ENCODE measurements around the gene FTSJ3.
A peak's percentile ranks its signal among the peaks of the same experiment; 100 is the strongest.

Gene FTSJ3

DNA sequence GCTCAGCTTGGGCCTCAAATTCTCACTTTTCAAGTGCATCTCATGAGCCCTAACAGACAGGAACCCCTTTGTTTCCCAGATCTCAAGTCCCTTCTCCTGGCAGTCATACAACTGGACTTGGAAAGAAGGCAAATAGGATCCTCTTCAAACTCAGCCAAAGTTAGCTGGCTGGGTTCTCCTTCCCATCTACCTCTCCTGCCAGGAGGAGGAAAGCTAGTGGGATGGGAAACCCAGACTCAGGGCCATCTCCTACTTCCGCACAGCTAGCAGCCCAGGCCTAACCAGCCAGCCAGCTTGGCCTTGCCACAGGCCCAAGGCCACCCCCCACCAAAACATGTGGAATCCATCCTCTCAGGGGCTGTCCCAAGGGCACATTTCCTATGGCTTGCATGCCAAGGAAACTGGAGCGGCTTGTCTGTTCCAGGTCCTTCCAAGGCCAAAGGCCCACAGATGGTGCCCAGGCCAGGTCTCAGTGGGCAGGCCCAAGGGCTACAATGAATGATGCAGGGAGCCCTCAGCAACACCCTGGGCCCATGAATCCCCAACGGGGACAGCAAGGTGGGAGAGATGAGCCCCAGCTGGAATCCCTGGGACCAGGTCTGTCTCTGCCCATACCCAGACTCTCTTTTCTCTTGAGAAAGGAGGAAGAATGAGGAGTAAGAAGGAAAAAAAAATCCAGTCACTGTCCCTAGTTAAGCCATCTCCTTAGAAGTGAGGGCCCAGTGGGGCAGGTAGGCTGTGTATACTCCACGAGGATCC lies 13.3 kb upstream of the FTSJ3 start:
- peaks cover 36% of the 10 kb centered on the region for H3K4me1 Mint-ChIP-seq
- H3K36me3 Mint-ChIP-seq (ENCODE audit: insufficient read depth) = peaks cover 26% of the 10 kb centered on the region
- DNase-seq (ENCODE audit: low spot score in 2 of 2) (no peak), ATAC-seq (replicated peaks; ENCODE audit: extremely low read depth, poor library complexity, severe bottlenecking) (no peak)
- no peaks in the 10 kb centered on the region for H3K9me3 Mint-ChIP-seq
- peak overlapping the region; percentile 93 for H3K4me3 Mint-ChIP-seq
- H3K27me3 Mint-ChIP-seq = no peaks in the 10 kb centered on the region
- H3K27ac Mint-ChIP-seq (ENCODE audit: low read depth) = peak overlapping the region; percentile 93

GRCh38 chr17:63838631-63839171 lies 11.2 kb upstream of the FTSJ3 start:
- Mint-ChIP-seq H3K9me3 (no peaks in the 10 kb centered on the region), H3K27me3 (no peaks in the 10 kb centered on the region), H3K4me3 (no peak overlapping the region), H3K4me1 (peaks cover 46% of the 10 kb centered on the region), H3K36me3 (ENCODE audit: insufficient read depth) (peaks cover 40% of the 10 kb centered on the region), H3K27ac (ENCODE audit: low read depth) (peak overlapping the region; percentile 70)
- ATAC-seq (replicated peaks; ENCODE audit: extremely low read depth, poor library complexity, severe bottlenecking) = no peak
- DNase-seq (ENCODE audit: low spot score in 2 of 2) = no peak

DNA sequence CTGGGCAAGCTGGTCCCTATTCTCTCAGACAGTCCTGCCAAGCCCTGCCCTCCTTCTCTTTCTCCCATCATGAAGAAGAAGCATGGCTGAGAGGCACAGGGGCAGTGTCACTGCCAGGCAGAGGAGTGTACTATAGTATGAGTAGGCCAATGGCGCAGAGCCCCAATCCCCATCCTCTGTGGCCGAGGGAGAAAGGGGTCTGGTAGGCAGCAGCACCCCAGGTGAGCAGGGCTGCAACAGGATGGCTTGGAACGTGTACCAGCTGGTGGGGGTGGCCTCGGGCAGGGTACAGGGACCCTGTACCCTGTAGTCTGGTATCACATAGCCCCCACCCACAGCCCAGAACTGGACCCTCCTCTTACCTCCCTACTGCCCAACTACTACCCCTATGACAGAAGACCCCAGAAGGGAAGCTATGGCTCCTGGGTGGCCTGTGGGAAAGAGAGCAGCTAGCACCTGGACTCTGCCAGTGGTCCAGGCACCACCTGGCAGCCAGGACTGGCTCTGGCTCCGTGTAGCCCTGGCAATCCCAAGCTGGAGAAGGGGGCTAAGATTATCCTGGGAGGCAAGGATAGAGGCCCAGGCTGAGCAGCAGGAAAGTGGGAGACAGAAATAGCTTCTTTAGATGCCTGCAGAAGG lies 10.6 kb upstream of the FTSJ3 start:
- H3K4me3 Mint-ChIP-seq = no peak overlapping the region

DNA sequence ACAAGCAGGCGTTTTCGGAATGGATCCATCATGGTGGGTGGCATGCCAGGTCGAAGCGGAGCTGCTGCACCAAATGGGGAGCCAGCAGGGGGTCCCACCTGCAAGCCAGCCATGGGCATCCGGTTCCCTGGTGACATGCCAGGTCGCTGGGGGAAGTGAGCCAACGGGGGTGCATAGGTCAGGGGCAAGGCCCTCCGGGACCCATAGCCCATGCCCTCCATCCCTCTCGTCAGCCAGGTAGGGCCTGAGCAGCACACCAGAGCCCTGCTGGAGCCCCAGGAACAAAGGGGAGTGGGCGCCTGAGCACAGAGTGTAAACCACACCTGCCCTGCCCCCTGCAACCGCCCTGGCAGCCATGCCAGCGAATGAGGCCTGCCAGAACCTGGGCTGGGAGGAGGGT lies 10.0 kb upstream of the FTSJ3 start:
- Mint-ChIP-seq H3K27ac (ENCODE audit: low read depth) (peak overlapping the region; percentile 74), H3K4me3 (no peak overlapping the region), H3K4me1 (peaks cover 46% of the 10 kb centered on the region), H3K36me3 (ENCODE audit: insufficient read depth) (peaks cover 38% of the 10 kb centered on the region), H3K27me3 (no peaks in the 10 kb centered on the region), H3K9me3 (no peaks in the 10 kb centered on the region)
- ATAC-seq (replicated peaks; ENCODE audit: extremely low read depth, poor library complexity, severe bottlenecking) (no peak), DNase-seq (ENCODE audit: low spot score in 2 of 2) (no peak)

More for the DNA sequence above, 10.6 kb upstream of the FTSJ3 start:
- Mint-ChIP-seq H3K27me3 (no peaks in the 10 kb centered on the region), H3K9me3 (no peaks in the 10 kb centered on the region), H3K36me3 (ENCODE audit: insufficient read depth) (peaks cover 38% of the 10 kb centered on the region), H3K27ac (ENCODE audit: low read depth) (peak overlapping the region; percentile 70), H3K4me1 (peaks cover 46% of the 10 kb centered on the region)
- ATAC-seq (replicated peaks; ENCODE audit: extremely low read depth, poor library complexity, severe bottlenecking) = no peak
- no peak for DNase-seq (ENCODE audit: low spot score in 2 of 2)

- H3K36me3 Mint-ChIP-seq (ENCODE audit: insufficient read depth) = peaks cover 38% of the 10 kb centered on the region
Measured at GRCh38 chr17:63836811-63837210, 9.3 kb upstream of the FTSJ3 start.

GRCh38 chr17:63835167-63835720 lies 7.8 kb upstream of the FTSJ3 start:
- no peak for ATAC-seq (replicated peaks; ENCODE audit: extremely low read depth, poor library complexity, severe bottlenecking)
- no peaks in the 10 kb centered on the region for H3K27me3 Mint-ChIP-seq
- H3K4me3 Mint-ChIP-seq = no peak overlapping the region
- H3K36me3 Mint-ChIP-seq (ENCODE audit: insufficient read depth) = peaks cover 45% of the 10 kb centered on the region
- no peak for DNase-seq (ENCODE audit: low spot score in 2 of 2)
- no peaks in the 10 kb centered on the region for H3K9me3 Mint-ChIP-seq
- H3K4me1 Mint-ChIP-seq = peaks cover 47% of the 10 kb centered on the region
- H3K27ac Mint-ChIP-seq (ENCODE audit: low read depth) = peak overlapping the region; percentile 71

More at GRCh38 chr17:63836811-63837210, 9.3 kb upstream of the FTSJ3 start:
- Mint-ChIP-seq H3K27ac (ENCODE audit: low read depth) (peak overlapping the region; percentile 74), H3K27me3 (no peaks in the 10 kb centered on the region), H3K4me3 (no peak overlapping the region), H3K9me3 (no peaks in the 10 kb centered on the region), H3K4me1 (peaks cover 47% of the 10 kb centered on the region)
- ATAC-seq (replicated peaks; ENCODE audit: extremely low read depth, poor library complexity, severe bottlenecking) (no peak), DNase-seq (ENCODE audit: low spot score in 2 of 2) (no peak)

- H3K4me1 Mint-ChIP-seq = peaks cover 53% of the 10 kb centered on the region
- peaks cover 50% of the 10 kb centered on the region for H3K36me3 Mint-ChIP-seq (ENCODE audit: insufficient read depth)
- H3K4me3 Mint-ChIP-seq = no peak overlapping the region
- H3K27me3 Mint-ChIP-seq = no peaks in the 10 kb centered on the region
- DNase-seq (ENCODE audit: low spot score in 2 of 2) (peak; percentile 42 to 58), ATAC-seq (replicated peaks; ENCODE audit: extremely low read depth, poor library complexity, severe bottlenecking) (peak; percentile 81)
- peak overlapping the region; percentile 51 for H3K27ac Mint-ChIP-seq (ENCODE audit: low read depth)
- H3K9me3 Mint-ChIP-seq = no peaks in the 10 kb centered on the region
Measured at GRCh38 chr17:63834431-63835166, 7.1 kb upstream of the FTSJ3 start.

- no peak for ATAC-seq (replicated peaks; ENCODE audit: extremely low read depth, poor library complexity, severe bottlenecking)
- no peaks in the 10 kb centered on the region for H3K9me3 Mint-ChIP-seq
- H3K4me1 Mint-ChIP-seq = peaks cover 58% of the 10 kb centered on the region
- H3K27me3 Mint-ChIP-seq = no peaks in the 10 kb centered on the region
- peak overlapping the region; percentile 51 for H3K27ac Mint-ChIP-seq (ENCODE audit: low read depth)
- peaks cover 50% of the 10 kb centered on the region for H3K36me3 Mint-ChIP-seq (ENCODE audit: insufficient read depth)
- H3K4me3 Mint-ChIP-seq = no peak overlapping the region
- DNase-seq (ENCODE audit: low spot score in 2 of 2) = no peak
Measured at GRCh38 chr17:63833741-63834373, 6.4 kb upstream of the FTSJ3 start.

DNA sequence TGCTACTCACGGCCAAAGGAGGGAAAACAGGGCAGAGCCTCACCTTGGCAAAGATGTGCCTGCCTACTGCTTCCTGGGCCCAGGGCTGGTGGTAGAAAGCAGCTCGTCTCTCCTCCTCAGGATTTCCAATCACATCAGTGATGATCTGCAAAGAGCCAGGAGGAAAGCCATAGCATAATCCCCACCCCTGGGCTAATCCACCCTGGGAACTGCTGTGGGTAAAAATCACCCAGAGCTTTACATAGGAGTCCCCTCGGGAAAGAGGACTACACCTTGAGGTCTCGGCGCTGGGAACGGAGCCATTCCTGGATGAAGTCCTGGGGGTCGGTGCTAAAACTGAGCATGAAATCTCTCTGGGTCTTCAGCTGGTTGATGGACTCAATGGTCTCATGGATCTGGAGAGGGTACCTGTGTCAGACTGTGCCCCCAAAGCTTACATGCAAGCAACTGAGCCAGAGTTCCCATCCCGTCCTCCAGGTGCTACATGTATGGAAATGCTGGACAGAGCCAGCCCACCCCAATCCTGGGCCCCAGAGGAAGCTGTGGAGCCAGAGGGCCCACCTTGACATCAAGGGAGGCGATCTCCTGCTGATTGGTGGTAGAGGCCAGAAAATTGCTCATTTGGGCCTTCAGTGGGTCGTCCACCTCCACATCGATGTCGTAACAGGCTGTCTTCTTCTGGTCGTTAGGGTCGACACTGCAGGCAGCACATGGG lies 5.7 kb upstream of the FTSJ3 start:
- no peak overlapping the region for H3K27ac Mint-ChIP-seq (ENCODE audit: low read depth)
- H3K9me3 Mint-ChIP-seq = no peaks in the 10 kb centered on the region
- H3K4me3 Mint-ChIP-seq = no peak overlapping the region
- H3K36me3 Mint-ChIP-seq (ENCODE audit: insufficient read depth) = peaks cover 50% of the 10 kb centered on the region
- DNase-seq (ENCODE audit: low spot score in 2 of 2) (no peak), ATAC-seq (replicated peaks; ENCODE audit: extremely low read depth, poor library complexity, severe bottlenecking) (no peak)
- H3K4me1 Mint-ChIP-seq = peaks cover 56% of the 10 kb centered on the region
- H3K27me3 Mint-ChIP-seq = no peaks in the 10 kb centered on the region

- H3K27ac Mint-ChIP-seq (ENCODE audit: low read depth) = no peak overlapping the region
Measured at GRCh38 chr17:63832455-63832854, 5.0 kb upstream of the FTSJ3 start.

GRCh38 chr17:63832014-63832413 lies 4.6 kb upstream of the FTSJ3 start:
- no peaks in the 10 kb centered on the region for H3K9me3 Mint-ChIP-seq
- H3K36me3 Mint-ChIP-seq (ENCODE audit: insufficient read depth) = peaks cover 56% of the 10 kb centered on the region
- H3K4me3 Mint-ChIP-seq = no peak overlapping the region
- DNase-seq (ENCODE audit: low spot score in 2 of 2) (no peak), ATAC-seq (replicated peaks; ENCODE audit: extremely low read depth, poor library complexity, severe bottlenecking) (no peak)
- H3K27ac Mint-ChIP-seq (ENCODE audit: low read depth) = peak overlapping the region; percentile 10
- H3K27me3 Mint-ChIP-seq = no peaks in the 10 kb centered on the region
- peaks cover 62% of the 10 kb centered on the region for H3K4me1 Mint-ChIP-seq

More at GRCh38 chr17:63832455-63832854, 5.0 kb upstream of the FTSJ3 start:
- DNase-seq (ENCODE audit: low spot score in 2 of 2) (no peak), ATAC-seq (replicated peaks; ENCODE audit: extremely low read depth, poor library complexity, severe bottlenecking) (no peak)
- Mint-ChIP-seq H3K4me3 (no peak overlapping the region), H3K36me3 (ENCODE audit: insufficient read depth) (peaks cover 51% of the 10 kb centered on the region), H3K9me3 (no peaks in the 10 kb centered on the region), H3K27me3 (no peaks in the 10 kb centered on the region), H3K4me1 (peaks cover 57% of the 10 kb centered on the region)
